A172 (cell line): Measurements from ENCODE around the gene MYLK4. TPM values are rescaled to one million over a fixed set of nuclear protein-coding genes. Genes with fewer than 3 reads are reported as not detected.

Experiments used
- DNase-seq: peaks from one replicate; pipeline ENCODE4 v3.0.0-alpha.2; 2015; ENCODE audit warnings: low spot score
- total RNA-seq: library from RNA; depleted of rRNA; stranded (reverse); fragments of >200 nt; shearing (Covaris generic); gene quantifications from 2 replicates; pipeline ENCODE4 v1.2.3, GENCODE V29; 2014

The MYLK4 gene
- total RNA-seq, 1 experiment from 2014 or later: 0.24 TPM

DNA sequence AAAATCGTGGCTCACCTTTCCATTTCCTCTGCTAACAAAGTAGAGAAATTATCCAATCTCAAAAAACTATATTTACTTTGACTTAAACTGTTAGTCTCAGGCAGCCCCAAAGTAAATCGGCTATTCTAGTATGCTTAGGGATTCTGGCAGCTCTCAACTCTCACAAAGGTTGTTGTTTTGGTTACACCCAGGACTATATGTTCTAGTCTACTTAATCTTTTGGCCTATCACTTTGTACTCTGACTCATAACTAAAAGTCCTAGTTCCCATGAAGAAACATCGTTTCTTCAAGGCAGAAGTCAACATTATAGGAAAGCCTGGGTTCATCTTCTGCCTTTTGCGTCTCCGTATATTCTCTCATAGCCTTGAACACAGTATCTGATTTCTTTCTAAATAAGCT, 42.3 kb downstream of the MYLK4 start:
- DNase-seq: no peak

DNA sequence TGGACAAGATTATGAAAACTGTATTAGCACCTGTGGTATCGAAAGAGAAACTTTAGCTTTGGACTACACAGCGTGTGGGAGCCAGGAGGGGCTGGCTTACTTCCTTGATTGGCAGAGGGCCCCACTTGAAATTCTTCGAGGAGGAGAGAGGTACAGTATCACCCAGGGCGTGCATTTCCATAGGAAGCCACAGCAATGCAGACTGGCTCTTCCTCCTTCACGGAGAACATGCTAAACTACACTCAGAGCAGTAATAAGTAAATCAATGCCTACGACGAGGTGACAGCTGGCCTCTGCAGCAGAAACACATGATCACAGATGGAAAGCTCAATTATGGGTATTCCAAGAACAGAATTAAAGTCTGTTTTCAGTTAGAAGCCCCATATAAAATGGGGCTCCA, 44.2 kb downstream of the MYLK4 start:
- DNase-seq: no peak

DNA sequence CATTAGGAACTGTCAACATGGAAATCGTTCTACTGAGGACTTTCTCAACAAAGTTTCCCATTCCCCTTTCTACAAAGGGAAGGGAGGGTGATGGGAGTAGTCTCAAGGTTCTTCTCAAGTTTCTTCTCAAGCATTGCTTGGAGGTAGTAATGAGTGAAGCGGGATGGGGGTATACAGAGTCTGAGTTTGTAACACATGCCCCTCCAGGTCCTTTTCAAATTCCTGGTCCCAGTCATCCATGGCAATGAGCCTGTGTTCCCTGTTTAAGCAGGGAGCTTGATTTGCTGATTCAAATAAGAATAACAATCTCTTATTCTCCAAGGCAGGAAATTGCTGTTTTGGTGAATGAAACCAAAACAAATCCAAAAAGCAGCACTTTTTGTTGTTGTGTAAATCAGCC, 45.5 kb downstream of the MYLK4 start:
- DNase-seq: no peak

- no peak for DNase-seq
Observed at GRCh38 chr6:2697291-2697690, 53.4 kb downstream of the MYLK4 start.

- DNase-seq: peak; percentile 43
Observed at GRCh38 chr6:2695454-2696095, 55.1 kb downstream of the MYLK4 start.

DNA sequence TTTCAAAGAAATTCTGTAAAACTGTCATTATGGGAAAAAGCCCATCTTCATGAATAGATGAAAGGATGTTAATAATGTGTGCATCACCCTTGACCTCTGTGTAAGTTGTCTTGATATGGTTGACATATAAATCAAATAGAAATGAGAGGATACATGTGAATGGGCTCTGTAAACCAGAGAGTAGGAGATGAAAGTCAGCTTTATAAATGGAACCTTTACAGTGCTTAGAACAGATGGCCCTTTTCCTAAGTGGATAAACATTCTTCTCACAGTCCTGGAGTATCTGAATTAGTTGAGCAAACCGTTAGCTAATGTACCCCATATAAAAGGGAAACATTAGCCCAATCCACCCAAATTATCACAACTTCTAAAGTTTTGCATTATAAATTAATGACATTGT, 57.5 kb downstream of the MYLK4 start:
- DNase-seq: no peak

DNA sequence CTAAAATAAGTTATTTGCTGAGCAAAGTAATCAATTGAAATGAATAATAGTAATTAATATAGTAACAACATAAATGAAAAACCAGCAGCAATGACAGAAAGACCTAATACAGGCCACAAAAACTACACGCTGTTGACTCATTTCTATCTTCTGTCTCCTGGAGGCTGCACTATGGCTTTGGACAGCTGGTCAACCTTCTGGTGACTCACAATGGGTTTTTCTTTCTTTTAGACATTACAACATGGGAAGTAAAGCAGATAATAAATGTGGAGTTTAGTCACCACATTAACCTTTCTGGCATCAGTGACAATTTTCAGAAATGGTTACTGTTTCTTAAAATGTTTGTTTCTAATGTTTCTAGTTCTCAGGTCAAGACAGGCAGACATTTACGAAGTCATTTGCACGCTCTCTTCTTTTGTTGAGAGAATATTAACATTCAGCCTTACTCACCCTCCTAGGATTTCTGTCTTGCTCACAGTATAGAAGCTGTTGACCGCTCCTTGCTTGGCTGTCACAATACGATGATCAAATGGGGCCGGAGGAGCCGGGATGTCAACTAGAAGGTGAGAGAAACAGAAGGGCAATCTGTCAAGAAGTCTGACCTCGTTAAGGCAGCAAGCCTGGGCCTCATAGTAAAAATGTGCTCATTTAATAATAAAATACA, 62.2 kb downstream of the MYLK4 start:
- DNase-seq: peak; percentile 95

GRCh38 chr6:2687456-2687855, 63.3 kb downstream of the MYLK4 start:
- no peak for DNase-seq

GRCh38 chr6:2686515-2686914, 64.2 kb downstream of the MYLK4 start:
- DNase-seq: no peak

DNA sequence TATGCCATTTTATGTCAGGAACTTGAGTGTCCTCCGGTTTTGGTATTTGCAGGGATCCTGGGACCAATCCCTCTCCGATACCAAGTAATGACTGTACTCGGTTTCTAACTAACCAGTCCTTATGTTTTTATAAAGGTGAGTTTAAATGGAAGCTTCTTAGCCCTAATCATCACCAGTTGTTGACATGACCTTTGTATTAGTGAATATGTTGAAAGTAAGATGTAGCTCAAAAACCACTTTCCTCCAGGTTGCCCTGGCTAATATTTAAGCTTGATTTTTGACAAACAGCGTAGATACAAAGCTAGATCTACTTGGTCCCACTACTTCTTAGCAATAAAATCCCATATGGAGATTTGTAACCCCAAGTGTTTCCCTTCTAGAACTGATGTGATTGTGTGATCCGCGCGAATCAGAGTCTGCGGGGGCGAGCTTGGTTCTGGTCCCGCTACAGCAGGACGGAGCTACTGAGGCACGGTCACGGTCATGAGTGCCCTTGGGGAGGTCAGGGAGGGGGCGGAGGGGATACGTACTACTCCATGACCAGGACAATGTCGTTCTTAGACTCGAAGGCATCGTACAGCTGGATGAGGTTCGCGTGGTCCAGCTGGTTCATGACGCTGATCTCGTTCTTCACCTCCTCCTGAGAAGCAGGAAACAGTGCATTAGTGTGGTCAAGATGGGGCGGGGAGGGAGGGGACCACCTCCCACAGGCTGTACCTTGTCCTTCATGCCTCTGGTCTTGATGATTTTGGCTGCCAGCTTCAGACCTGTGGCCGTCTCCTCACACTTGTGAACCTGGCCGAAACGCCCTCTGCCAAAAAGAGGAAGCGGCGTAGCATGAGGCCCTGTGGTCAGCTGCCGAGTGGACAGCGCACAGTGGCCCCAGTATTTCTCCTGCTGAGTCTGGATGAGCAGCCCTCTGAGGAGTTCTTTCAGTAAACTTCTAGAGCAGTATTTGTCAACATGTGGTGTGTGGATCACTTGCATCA, 65.7 kb downstream of the MYLK4 start:
- no peak for DNase-seq

DNA sequence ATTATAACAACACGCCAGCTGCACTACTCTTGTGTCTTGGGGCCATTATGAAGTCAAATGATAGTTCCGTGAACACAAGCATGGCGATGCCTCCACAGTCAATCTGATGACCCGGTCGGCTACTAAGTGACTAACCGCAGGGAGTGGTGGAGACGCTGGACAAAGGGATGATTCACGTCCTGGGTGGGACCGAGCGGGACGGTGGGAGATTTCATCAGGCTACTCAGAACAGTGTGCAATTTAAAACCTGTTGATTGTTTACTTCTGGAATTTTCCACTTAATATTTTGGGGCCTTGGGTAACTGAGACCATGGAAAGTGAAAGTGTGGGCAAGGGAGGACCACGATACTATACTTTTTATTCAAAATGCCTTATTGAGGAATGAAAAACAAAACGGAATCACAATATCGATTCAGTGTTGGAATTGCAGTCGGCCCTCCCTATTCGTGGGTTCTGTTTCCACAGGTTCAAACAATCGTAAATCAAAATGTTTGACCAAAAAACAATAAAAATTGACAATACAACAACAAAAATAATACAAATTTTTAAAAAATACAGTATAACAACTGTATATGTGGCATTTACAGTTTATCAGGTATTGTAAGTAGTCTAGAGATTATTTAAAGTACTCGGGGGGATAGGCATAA, 66.5 kb downstream of the MYLK4 start:
- DNase-seq: peak; percentile 97

- no peak for DNase-seq
Observed at GRCh38 chr6:2680264-2680922, 70.3 kb downstream of the MYLK4 start.

GRCh38 chr6:2677080-2677593, 73.6 kb downstream of the MYLK4 start:
- DNase-seq: no peak

DNA sequence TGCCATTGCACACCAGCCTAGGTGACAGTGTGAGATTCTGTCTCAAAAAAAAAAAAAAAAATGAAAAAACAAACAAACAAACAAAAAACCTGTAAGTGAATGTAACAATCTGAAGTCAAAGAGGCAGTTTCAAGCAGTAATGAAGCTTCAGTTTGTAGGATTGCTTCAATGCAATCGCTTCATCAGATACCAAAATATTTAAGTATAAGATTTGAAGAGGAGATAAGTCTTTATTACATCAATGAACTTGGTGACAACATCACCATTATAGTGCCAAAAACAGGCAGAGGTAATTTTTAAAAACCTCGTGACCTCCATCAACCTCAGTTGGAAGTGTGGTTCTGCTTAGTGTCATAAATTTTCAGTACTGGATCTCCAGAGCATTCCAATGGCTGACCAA, 74.7 kb downstream of the MYLK4 start:
- no peak for DNase-seq

GRCh38 chr6:2674857-2675256, 75.9 kb downstream of the MYLK4 start:
- DNase-seq: no peak

GRCh38 chr6:2669067-2669700, 81.5 kb downstream of the MYLK4 start:
- no peak for DNase-seq

GRCh38 chr6:2667617-2668016, 83.1 kb downstream of the MYLK4 start:
- no peak for DNase-seq

DNA sequence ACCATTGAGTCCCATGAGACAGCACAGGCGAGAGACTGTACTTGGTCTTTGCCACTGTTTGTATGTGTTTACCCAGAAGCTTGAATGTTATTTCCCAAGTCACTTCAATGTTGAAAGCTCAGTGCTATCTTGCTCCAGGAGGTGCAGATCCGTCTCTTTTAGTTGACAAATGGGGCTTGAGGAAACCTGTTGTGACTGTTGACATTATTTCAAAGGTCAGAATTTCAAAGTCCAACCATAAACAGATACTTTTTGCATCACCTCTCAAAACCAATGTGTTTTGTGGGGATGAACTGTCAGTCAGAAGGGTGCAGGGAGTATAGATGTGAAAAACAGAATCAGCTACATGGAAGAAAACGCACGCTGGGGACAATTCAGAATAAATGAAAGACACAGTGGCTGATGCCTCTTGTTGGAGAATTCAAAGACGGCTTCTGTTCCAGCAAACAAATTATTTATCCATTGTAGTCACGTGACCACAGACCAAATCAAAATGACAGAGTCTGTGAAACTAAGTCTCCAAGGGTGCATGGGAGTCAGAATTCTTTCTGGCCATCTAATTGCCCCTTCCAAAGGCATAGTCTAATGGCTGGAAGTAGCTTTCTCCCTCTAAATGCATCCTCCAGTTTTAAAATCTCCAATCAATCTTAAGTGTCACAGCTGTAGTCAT, 83.7 kb downstream of the MYLK4 start:
- no peak for DNase-seq

DNA sequence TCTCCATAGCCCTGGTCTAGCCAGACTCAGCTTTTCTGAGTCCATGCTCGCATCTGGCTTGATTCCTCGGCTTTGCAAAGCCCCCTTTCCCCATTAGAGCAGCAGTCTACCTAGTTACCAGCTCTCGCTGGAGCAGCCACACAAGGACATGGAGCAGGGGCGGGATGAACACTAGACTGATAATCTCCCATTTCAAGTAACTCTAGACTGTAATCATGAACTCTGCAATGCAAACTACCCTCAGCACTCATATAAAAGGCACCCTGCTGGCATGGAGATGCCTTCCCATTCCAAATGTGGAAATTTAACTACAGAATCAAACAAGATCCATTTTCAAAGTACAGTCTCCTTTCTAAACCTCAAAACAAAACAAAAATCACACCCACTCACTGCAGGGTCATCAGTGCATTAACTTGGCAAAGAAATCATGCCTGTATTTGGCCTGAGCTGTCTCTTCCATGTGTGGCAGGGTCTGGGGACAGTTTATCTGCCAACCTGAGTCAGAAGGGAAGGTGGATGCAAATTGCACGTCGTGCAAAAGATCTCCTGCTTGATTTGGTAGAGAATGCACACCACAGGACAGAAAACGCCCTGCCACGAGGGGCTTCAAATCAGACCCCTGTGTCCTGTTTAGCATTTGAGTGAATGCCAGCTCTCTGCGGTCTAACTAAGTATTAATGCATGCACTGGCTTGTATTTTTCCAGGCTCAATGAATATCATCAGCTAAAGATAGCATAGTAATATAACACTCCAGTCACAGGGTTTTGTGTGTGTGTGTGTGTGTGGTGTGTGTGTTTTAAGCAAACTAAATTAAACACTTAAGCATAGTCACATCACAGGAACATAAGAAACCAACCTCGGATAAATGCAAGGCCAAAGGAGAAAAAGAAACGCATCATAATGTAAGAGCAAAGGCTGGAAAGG, 85.3 kb downstream of the MYLK4 start:
- DNase-seq: no peak
